HG03457 (cell line): ENCODE measurements around the gene MYL10.
"Not testable (repeated sequence)": the region's sequence is repeated elsewhere in the genome, so short reads cannot be mapped to it uniquely, and the experiment has no call there.

Experiments
- ATAC-seq: cut with Tn5 transposase; IDR thresholded peaks from one replicate; pipeline ENCODE4 v1.9.1; 2021; ENCODE audit warnings: moderate number of reproducible peaks; ENCODE audit not compliant: unreplicated experiment

Gene MYL10

DNA sequence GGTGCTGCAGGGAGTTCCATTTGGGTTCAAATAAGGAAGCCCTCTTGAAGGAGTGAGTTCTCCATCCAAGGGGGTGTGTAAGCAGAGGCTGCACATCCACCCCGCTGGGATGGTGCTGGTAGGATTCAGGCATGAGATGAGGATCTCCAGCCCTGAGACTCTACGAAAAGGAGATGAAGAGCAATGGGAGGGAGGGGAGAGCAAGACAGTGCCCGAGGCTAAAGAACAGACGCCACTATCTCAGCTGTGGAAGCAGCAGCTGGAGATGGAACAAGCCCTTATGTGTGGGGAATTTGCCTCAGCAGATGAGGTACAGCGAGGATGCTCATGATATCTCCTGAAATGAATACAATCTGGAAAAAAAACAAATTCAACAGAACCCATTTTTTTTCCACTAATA, 28.1 kb upstream of the MYL10 start:
- ATAC-seq: no peak

DNA sequence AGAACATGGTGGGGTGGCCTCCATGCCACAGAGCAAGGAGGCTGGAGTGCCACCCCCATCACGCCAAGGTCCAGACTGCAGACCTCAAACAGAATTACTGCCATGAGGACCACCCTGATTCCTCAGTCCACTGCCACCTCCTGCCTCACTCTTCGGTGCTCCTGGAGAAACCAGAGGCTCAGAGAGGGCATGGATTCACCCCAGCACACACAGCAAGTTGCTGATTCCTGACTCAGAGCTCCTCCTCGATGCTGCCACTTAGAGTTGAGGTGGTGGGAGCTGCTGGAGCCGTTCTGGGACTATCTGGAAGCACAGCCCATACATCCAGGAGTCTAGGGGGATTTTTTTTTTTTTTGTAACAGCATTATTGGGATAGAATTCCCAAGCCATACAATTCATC, 22.0 kb upstream of the MYL10 start:
- ATAC-seq: no peak

DNA sequence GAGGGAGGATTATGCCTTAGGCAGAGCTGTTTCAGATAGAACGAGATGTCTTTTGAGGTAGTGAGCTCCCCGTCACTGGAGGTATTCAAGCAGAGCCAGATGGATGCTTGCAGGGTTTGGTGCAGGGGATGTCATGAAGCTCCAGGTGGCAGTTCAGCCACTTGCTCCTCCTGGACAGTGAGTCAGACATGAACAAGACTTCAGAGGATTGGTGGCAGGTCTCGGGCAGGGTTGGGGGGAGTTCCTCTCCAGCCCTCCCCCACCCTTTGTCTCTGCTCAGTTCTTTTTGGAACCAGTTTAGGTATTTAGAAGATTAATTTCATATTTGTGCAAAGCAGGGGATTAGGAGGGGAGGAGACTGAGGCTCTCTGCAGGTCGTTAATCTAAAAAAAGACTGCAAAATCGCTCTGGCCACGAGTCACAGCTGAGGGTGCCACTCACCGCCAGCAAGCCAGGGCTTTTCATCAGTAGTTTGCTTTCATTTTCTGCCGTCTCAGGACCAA, 21.5 kb upstream of the MYL10 start:
- ATAC-seq: no peak

DNA sequence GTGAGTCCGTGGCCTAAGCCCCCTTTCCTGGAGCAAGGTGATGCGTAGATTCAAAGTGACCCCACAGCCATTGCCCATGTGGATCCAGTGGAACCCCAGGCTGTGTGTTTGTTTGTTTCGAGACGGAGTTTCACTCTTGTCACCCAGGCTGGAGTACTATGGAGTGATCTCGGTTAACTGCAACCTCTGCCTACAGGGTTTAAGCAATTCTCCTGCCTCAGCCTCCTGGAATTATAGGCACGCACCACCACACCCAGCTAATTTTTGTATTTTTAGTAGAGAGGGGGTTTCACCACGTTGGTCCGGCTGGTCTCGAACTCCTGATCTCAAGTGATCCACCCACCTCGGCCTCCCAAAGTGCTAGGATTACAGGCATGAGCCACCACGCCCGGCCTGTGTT, 18.8 kb upstream of the MYL10 start:
- not testable (repeated sequence) for ATAC-seq

DNA sequence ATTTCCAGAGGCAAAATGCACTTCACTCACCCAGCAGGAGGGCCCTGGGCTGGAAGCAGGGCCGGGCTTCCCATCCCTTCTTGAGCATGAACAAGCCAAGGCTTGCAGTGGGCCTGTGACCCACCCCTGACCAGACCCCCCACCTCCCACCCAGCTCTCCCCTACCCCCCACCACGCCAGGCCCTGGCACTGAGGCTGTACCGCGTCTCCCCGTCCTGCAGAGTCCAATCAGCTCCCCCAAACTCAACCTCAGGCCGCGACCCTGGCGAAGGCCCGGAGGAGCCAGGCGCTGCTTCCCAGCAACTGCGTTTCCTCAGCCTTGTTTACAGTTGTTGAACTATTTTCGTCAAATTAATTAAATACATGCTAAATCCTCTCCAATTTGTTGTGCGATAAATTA, 16.9 kb upstream of the MYL10 start:
- ATAC-seq: no peak

DNA sequence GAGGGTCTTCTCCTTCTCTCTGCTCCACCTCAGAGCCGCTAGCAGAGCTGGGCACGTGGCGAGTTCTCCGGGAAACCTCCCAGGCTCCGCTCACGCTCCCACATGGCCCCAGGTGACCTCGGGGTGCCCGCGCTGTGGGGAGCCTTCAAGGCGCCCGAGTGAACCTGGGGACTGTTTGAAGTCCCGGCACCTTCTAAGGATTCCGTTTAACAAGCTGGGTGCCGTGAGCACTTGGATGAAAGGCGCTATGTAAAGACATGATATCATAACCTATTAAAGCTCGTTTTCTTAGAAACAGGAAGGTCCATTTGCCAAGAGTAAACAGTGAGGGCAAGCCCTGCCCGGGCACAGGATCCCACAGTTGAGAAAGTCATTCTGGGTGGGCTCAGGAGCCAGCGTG, 15.8 kb upstream of the MYL10 start:
- no peak for ATAC-seq

DNA sequence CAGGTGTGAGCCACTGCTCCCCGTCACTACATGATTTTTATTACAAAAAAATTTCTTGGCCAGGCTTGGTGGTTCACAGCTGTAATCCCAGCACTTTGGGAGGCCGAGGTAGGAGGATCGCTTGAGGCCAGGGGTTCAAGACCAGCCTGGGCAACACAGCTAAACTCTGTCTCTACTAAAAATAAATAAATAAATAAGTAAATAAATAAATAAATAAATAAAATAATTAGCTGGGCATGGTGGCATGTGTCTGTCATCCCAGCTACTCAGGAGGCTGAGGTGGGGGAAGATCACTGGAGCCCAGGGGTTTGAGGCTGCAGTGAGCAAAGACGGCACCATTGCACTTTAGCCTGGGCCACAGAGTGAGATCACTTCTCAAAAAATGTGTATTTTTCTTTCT, 10.0 kb upstream of the MYL10 start:
- ATAC-seq: not testable (repeated sequence)

DNA sequence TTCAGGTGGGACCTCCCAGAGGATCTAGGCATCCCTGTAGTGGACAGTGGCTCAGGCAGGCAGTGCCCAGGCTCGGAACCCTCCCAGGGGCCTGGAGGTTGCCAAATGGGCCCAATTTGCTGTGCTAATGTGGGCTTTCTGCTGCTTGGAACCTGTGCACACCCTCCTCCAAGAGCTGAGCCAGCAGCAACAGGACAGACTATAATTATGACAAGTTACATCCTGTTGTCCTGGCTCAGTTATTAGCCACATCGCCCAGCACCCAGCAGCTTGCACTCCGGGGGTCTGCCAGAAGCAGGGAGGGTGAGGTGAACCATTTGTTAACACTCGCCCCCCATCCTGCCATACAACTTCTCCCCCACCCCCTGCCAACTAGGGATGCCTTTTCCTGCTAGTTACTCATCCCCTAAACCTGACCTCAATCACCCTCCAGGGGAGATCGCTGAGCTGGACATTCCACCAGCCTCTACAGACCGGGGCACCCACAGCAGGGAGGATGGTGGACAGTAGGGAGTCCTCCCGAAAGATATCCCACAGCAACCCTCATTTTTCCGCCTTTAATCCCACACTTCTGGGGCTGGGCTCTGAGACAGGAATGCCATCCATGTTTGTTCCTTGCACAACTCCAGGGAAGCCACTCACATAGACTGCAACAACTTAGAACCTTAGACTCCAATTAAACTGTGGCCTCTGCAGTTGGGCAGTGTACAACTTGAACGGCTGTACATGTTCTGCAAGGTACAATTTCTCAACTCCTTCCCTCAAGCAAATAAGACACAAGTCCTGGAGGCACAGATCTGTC, 7.9 kb upstream of the MYL10 start:
- no peak for ATAC-seq

DNA sequence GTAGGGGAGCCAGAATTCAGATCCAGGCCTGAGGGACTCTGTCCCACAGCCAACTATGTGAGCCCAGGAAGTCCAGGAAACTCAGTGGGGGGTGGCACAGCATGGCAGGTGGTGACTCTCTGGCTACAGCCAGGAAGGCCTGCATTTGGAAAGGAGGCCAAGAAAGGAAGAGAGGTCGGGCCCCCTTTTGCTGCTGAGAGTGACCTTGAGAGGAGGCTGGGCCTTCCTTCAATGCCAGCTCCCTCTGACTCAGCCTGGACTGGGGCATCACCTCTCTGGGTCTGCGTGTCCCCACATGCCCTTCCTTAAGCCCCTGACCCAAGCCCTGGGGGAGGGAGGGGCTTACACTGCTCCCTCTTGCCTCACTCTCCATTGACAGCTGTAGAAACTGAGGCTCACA, 6.4 kb upstream of the MYL10 start:
- ATAC-seq: no peak

DNA sequence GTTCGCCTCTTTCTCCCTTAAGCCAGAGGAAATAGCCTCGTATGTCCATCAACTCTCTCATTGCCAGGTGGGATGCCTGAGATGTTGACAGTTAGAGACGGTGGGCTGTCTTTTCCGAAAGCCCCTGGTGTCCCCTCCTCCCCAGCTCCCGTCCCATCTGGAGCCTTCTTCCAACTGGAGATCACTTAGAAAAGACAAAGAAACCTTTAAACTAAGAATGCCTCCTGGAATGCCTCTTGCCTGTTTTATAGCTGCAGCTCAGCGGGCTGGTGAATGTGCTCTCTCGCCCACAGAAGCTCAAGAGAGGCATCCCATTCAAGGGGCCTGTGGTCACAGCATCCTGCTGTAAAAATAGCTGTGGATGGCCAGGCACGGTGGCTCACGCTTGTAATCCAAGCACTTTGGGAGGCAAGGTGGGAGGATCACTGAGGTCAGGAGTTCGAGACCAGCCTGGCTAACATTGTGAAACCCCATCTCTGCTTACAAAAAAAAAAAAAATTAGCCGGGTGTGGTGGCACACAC, 5.2 kb upstream of the MYL10 start:
- no peak for ATAC-seq

DNA sequence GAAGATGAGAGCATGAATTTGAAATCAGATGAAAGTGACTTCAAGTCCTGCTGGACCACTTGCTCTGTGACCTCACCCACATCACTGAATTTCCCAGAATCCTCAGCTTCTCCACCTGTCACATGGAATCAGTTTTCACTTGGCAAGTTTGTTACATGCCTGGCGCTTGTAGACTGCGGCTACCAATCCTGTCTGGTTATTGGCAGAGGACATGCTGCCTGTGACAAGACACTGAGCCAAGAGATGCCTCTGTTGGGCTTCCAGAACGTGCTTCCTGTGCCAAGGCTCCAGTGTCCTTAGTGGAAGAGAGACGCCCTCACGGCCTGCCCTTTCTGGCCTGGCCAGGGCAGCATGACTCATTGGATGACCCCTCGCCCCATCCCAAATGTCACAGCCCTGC, 4.4 kb upstream of the MYL10 start:
- ATAC-seq: no peak

DNA sequence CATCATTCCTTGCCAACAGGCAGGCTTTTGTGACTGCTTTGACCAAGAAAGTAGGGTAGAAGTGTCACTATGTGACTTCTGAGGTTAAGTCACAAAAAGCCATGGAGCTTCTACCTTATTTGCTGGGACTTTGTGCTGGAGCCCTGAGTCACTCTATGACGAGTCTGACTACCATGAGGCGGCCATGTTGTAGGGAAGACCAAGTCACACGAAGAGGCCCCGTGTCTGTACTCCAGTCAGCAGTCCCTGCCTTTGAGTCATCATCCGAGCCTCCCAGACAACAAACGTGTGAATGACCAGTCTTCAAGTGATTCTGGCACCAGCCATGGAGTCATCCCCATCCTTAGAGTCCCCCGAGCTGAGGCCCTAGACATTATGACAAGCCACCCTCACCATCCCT, 3.5 kb upstream of the MYL10 start:
- no peak for ATAC-seq

DNA sequence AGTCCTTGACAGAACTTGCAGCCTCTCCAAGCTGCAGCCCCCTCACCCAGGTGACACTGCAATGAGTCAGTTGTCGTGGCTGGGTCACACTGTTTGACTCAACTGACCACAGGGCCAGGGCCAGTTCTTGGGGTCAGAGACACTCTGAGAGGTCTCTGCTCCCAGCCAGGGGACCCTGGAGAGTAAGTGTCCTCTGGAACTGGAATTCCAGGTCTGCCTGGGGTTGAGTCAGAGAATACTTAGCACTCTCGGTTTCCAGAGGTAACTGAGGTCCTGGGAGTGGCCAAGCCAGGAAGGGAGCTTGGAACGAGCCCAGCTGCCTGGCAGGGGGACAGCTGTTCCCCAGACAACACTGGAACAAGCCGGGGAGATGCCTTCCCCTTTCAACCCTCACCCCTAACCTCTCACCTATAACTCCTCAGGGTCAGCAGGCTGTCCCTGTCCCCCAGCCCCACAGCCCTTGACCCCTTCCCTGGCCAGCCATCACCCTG, 2.2 kb upstream of the MYL10 start:
- no peak for ATAC-seq

DNA sequence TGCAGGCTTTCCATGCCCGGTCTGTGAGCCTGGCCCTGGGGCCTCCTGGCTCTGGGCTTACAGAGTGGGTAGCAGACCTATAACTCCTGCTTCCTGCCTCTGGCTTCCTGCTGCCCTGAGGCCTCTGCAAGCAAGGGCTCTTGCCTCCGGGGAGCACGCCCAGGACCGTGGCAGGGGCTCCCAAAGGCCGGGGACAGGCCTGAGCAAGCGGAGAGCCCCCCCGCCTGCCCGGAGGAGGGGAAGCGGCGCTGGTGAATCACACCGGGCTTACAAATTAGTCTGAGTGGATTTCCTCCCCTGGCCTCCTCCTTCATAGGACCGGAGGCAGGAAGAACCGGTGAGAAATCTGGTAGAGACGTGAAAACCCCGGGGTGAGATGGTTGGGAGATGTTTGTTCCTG, 1.5 kb upstream of the MYL10 start:
- ATAC-seq: no peak

DNA sequence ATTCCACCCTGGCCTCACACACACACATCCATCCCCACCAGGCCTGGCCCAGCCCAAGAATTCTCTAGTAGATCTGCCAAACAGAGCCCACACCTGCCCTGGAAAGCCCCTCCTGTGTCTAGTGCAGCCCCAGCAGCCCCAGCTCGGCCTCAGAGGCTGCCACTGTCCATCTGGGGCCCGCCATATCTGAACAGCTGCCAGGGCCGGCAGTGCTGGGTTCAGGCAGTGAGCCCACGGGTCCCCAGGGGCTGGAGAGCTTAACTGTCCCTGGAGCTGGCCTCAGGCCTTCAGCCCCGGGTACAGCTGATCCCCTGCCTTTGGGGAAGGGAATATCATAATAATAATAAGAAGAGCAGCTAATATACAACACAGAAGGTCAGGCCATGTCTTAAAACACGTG, 574 bp downstream of the MYL10 start:
- no peak for ATAC-seq

DNA sequence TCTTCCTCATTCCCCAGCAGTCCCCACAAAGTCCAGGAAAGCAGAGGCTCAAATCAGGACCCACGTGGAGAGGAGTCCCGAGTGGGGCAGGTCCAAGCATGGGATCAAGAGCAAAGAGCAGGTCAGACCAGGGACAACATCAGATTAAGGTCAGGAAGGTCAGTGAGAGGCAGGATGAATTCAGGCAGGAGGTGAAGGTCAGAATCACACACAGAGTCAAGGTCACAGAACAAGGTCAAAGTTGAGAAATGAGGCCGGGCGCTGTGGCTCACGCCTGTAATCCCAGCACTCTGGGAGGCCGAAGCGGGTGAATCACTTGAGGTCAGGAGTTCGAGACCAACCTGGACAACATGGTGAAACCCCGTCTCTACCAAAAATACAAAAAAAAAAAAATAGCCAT, 2.3 kb downstream of the MYL10 start:
- ATAC-seq: no peak

DNA sequence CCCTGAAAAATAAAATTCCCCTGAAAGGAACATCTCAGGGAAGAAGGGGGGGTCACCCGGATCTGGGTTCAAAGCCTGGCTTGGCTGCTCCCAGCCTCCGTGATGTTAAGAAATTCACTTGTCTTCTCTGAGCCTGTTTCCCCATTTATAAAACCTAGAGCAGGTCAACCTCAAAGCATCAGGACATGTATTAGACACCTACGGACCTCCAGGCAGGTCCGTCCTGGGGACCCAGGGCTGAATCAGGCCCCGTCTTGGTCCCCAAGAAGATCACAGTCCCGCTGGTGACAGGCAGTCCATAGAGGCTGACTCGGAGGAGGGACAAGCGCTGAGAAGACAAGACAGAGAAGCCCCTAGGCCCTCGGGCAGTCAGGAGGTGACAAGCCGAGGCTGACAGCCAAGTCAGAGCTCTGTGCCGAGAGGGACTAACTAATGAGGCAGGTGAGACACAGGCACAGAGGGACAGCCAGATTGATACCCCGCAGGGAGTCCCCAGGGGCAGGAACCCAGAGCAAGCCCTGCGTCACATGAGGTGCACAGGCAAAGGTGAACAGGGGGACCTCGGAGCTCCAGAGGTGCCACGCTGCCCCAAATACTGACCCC, 2.9 kb downstream of the MYL10 start:
- ATAC-seq: no peak

DNA sequence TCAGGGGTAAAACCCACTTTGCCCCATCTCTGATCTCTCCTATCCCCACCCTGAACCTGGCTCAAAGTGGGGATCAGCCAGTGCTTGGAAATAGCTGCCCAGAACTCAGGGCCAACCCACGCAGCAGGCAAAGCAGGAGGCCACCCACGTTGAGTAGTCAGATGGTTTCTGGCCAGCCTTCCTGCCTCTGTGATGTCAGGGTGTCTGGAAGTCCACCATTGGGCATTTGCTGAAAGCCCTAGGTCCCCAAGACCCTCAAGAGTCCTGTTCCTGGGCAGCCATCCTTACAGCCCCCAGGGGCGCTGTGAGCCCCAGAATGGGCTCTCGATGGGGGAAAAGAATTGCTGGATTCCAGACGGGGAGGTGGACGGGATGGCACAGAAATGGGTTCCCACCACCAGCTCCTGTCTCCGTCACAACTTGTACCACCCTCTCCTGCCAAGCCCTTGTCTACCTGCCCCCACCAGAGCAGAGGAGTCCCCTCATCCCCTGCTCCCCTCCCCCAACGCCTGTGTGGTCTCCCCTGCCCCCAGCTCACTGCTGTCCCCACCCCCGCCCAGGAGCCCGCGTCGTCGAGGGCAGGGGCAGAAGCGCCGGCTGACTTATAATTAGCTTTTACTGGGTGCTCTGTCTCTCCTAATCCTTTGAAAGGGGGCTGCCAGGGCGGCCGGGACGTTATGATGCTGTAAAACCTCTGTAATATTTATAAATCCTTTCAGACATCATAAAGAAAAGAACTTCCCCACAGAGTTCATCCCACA, 3.9 kb downstream of the MYL10 start:
- no peak for ATAC-seq

DNA sequence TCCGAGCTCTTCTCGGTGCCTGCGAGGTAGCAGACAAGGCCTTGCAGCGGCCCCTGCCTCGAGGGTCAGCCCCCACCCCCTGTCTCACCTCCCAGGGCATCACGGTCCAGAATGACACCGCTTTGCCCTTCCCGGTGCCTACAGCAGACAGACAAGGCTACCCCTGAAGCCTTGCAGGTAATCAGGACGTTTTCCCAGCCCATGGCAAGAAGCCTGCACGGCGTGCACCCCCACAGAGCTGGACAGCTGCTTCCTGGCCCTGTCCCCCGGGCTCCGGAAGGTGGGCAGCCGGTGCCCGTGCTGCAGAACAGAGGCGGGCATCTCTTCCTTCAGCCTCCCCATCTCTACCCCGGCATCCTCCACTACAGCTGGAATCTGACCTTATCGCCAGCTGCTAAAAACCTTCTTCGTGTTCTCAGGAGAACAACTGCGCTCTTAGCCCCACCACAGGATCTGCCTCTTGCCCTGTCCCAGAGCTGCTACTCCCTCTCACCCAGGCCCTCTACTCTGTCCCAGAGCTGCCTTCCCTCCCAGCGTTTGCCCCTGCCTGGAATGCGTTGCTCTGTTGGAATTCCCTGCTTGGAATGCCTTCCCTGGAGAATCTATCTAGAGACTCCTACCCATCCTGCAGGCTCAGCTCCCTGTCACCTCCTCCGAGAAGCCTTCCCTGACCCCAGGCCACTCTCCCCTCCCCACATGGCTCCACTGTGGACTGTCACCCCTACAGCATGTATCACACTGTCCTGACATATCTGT, 4.7 kb downstream of the MYL10 start:
- ATAC-seq: no peak

DNA sequence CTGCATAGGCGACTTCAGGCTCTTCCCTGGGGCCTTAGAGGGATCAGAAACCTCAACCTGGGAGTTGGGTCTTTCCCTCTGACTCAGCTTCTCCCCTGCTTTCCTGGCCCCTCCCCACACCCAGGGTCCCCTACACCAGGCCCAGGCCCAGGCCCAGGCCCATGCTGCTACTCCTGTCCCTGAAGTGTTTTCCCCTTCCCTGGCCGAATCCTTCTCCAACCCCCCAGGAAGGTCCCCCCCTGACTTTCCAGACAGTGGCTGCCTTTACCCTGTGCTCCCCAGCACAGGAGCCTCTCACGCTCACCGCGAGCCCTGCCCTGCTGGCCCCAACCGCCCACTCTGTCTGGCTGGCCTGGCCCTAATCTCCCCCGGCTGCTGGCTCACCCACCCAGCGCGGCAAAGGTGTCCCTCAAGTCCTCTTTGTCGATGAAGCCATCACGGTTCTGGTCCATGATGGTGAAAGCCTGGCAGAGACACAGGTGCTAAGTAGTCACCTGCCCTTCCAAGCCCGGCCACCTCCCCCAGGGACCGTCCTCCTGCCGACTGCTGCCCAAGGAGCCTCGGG, 6.4 kb downstream of the MYL10 start:
- no peak for ATAC-seq
